ENCODE measurements around the gene C19orf73.

Gene C19orf73

DNA sequence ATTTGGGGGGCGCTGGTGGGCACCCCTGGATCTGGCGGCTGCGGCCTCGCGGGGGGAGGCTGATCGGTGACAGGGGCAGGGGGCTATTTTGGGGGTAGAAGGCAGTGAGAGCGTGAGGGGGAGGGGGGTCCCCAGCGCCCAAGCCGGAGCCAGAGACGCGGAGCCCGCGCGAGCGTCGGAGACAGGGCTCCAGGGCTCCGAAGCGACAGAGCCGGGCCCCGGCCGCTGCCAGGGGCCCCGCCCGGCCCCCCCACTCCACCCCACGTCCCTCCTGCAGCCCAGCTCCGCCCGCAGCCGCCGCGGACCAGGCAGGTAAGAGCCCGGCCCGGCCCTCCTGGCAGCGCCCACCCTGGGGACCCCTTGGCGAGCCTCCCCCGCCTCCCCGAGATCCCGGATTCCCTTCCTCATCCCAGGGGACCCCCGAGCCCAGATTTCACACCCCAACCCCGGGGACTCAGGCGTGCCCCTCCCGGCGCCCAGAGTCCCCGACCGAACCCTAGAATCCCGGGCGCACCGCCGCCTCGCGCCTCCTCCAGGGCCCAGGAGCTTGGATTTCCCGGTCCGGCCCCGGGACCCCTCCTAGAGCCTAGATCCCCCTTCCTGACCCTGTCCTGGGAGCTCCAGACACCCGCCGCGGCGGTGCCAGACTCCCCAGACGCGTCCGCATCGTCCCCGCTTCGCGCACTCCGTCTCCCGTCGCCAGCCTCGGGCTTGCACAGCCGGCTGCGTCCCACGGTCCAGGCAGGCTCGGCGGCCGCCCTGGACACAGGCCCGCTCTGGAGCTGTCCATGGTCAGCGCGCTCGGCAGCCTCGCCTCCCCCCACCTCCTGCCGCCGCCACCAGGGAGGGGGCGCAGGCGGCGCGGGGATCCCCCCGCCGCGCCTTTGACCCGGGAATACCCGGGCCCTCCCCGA, 725 bp upstream of the C19orf73 start, which contains the start of gene PPFIA3:
Gene PPFIA3, plus strand, starts transcription at position 134 of the 914 bp plus-strand sequence. CDS start 8,330 bp downstream, outside the sequence.
- peak within 1 kb of the TSS; percentile 85 for H3K4me3 ChIP-seq (ENCODE audit: low read length)
- H3K9me3 ChIP-seq (ENCODE audit: control insufficient read depth, low read length) = no peaks in the 10 kb centered on the region
- DNase-seq (ENCODE audit: low read depth) = peak; percentile 90
- H3K9ac ChIP-seq (ENCODE audit: low read length) = peak within 1 kb of the TSS; percentile 87
- H3K36me3 ChIP-seq (ENCODE audit: control insufficient read depth, insufficient read depth, low read length, severe bottlenecking) = no peaks in the 10 kb centered on the region
- H3K4me1 ChIP-seq (ENCODE audit: control insufficient read depth, insufficient read depth, low read length) = peaks cover 19% of the 10 kb centered on the region
- H3K27me3 ChIP-seq (replicated peaks; ENCODE audit: control insufficient read depth, insufficient read depth, low read length) = peaks cover 8% of the 10 kb centered on the region

DNA sequence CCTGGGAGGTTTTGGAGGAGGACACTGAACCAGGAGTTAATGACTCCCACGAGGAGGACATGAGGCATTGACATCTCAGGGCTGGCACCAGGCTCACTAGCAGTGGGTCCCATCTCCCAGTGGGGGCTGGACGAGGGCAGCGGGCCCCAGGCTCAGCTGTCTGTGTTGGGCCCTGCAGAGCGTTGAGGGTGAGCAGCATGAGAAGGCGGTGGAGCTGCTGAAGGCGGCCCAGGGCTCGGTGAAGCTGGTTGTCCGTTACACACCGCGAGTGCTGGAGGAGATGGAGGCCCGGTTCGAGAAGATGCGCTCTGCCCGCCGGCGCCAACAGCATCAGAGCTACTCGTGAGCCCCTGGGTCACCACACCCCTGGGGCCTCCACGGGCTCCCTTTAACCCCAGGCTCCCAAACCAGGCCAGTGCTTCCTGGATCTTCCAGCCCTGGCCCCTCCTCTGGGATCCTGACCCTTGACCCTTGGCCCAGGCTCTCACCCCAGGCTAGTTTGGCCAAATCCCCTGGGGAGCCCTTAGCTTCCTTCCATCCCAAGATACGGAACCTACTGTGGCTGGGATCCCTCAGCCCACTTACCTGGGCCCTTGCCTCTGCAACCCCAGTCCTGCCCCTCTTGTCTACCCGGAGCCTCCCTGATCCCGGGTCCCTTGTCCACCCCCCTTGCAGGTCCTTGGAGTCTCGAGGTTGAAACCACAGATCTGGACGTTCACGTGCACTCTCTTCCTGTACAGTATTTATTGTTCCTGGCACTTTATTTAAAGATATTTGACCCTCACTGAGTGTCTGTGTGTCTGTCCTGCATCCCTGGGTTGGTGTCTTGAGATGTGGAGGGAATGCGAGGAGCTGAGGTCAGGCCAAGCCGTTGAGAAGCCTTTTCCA, 1.0 kb downstream of the C19orf73 start:
- peaks cover 8% of the 10 kb centered on the region for H3K27me3 ChIP-seq (replicated peaks; ENCODE audit: control insufficient read depth, insufficient read depth, low read length)
- peak overlapping the region; percentile 87 for H3K9ac ChIP-seq (ENCODE audit: low read length)
- H3K9me3 ChIP-seq (ENCODE audit: control insufficient read depth, low read length) = no peaks in the 10 kb centered on the region
- H3K4me3 ChIP-seq (ENCODE audit: low read length) = peak overlapping the region; percentile 85
- DNase-seq (ENCODE audit: low read depth) = no peak
- peaks cover 24% of the 10 kb centered on the region for H3K4me1 ChIP-seq (ENCODE audit: control insufficient read depth, insufficient read depth, low read length)
- H3K36me3 ChIP-seq (ENCODE audit: control insufficient read depth, insufficient read depth, low read length, severe bottlenecking) = no peaks in the 10 kb centered on the region

DNA sequence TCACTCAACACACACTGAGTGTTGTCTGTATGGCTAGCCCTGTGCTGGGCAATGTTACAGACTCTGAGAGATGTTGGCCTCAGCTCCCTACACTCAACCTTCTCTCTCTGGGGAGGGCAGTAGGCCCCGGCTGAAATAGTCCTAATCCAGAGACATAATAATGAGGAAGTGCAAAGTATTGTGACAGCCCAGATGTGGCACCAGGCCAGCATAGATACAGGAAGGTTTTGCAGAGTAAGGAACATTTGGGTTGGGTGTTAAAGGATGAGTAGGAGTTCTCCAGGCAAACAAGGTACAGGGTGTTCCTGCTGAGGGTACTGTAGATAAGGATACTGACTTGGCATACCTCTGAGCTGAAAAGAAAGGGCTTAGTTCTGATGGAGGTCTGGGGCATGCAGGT, 2.4 kb downstream of the C19orf73 start:
- Histone ChIP-seq H3K27me3 (replicated peaks; ENCODE audit: control insufficient read depth, insufficient read depth, low read length) (peaks cover 8% of the 10 kb centered on the region), H3K9me3 (ENCODE audit: control insufficient read depth, low read length) (no peaks in the 10 kb centered on the region), H3K36me3 (ENCODE audit: control insufficient read depth, insufficient read depth, low read length, severe bottlenecking) (no peaks in the 10 kb centered on the region), H3K4me1 (ENCODE audit: control insufficient read depth, insufficient read depth, low read length) (peaks cover 24% of the 10 kb centered on the region), H3K4me3 (ENCODE audit: low read length) (no peak overlapping the region), H3K9ac (ENCODE audit: low read length) (no peak overlapping the region)
- no peak for DNase-seq (ENCODE audit: low read depth)

DNA sequence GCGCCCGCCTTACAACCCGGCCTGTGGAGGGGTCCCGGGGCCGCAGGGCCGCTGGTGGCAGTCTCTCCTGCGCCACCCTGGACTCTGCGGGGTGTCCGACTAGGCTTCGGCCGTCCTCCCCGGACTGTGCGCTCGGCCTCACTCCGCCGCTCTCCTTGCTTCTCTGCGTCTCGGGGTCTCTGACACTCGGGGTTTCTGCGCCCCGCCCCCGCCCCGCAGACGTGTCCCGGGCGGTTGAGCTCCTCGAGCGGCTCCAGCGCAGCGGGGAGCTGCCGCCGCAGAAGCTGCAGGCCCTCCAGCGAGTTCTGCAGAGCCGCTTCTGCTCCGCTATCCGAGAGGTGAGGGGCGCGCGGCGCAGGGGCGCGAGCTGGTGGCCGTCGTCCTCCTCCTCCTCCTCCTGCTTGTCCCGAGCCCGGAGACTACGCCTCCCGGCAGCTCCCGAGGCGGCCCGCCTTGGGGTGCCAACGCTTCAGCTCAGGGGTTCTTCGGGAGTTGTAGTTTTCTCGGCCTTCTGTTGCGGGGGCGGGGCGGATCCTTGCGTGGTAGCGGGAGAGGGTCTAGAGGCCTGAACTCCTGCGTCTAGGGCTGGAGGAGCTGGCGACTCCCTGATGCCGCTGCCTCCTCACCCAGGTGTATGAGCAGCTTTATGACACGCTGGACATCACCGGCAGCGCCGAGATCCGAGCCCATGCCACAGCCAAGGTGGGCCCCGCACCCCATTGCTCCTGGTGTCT, 4.1 kb downstream of the C19orf73 start:
- no peaks in the 10 kb centered on the region for H3K27me3 ChIP-seq (replicated peaks; ENCODE audit: control insufficient read depth, insufficient read depth, low read length)
- peaks cover 40% of the 10 kb centered on the region for H3K4me1 ChIP-seq (ENCODE audit: control insufficient read depth, insufficient read depth, low read length)
- peaks cover under 1% of the 10 kb centered on the region for H3K36me3 ChIP-seq (ENCODE audit: control insufficient read depth, insufficient read depth, low read length, severe bottlenecking)
- DNase-seq (ENCODE audit: low read depth) = peak; percentile 76
- peak overlapping the region; percentile 86 for H3K4me3 ChIP-seq (ENCODE audit: low read length)
- H3K9me3 ChIP-seq (ENCODE audit: control insufficient read depth, low read length) = no peaks in the 10 kb centered on the region
- H3K9ac ChIP-seq (ENCODE audit: low read length) = peak overlapping the region; percentile 89

DNA sequence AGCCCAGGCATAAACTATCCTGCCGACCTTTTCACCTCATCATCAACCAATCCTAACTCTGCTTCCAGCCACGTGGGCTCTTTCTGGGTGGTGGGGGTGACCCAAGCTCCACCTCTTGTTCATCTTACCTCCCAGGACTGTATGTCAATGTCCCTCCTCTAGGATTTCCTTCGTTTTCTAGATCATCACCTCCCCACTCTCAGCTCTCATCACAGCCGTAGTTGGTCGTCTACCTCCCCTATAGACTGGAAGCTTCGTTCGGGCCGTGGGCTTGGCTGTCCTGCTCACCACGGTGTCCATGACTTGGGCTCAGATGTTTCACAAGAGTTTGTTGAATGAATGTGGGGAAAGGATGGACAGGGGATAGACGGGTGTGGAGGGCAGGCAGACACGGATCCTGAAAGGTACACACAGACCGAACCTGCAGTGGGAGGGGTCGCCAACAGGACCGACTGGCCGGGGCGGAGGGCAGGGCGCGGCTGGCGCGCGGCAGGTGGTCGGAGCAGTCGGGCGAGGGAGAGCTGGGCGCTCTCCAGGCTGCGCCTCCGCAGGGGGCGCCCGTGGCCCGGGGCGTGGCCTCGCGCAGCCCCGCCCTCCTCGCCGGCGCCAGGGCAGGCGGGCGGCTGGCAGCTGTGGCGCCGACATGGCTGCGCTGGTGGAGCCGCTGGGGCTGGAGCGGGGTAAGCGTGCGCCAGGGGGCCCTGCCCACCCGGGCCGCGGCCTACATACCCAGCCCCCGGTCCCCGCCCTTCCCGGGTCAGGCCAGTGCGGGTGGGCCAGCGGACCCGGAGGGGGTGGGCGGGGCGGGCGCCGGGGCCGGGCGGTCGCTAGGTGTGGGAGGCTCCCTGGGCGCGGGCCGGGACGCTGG, 4.9 kb downstream of the C19orf73 start, which contains the start of gene LIN7B:
Gene LIN7B, plus strand, starts transcription at position 609 of the 868 bp plus-strand sequence. Its CDS starts 35 bp downstream, at position 644.
- Histone ChIP-seq H3K9ac (ENCODE audit: low read length) (peak within 1 kb of the TSS; percentile 89), H3K27me3 (replicated peaks; ENCODE audit: control insufficient read depth, insufficient read depth, low read length) (no peaks in the 10 kb centered on the region), H3K9me3 (ENCODE audit: control insufficient read depth, low read length) (no peaks in the 10 kb centered on the region), H3K36me3 (ENCODE audit: control insufficient read depth, insufficient read depth, low read length, severe bottlenecking) (peaks cover 9% of the 10 kb centered on the region), H3K4me1 (ENCODE audit: control insufficient read depth, insufficient read depth, low read length) (peaks cover 37% of the 10 kb centered on the region), H3K4me3 (ENCODE audit: low read length) (peak within 1 kb of the TSS; percentile 86)
- DNase-seq (ENCODE audit: low read depth) = peak; percentile 88

DNA sequence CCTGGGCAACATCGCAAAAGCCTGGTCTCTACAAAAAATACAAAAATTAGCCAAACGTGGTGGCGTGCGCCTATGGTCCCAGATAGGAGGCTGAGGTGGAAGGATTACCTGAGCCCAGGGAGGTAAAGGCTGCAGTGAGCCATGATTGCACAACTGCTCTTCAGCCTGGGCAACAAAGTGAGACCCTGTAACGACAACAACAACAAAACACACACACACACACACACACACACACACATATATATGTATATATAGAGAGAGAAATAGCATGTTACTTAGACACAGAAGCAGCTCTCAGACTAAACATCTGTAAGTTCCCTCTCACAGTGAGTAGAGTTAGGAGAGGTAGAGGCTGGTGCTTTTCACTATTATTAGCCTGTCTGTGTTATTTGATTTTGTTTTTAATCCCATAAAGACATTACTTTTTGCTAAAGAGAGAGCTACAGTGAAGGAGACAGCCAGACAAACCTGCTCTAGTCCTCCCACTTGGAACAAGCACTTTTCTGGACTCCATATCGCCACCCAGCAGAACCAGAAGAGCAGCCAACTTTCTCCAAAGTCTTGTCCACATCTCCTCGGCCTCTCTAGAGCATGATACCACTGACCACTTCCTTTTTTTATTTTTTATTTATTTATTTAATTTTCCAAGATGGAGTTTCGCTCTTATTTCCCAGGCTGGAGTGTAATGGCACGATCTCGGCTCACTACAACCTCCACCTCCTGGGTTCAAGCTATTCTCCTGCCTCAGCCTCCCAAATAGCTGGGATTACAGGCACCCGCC, 7.5 kb downstream of the C19orf73 start:
- no peak overlapping the region for H3K9ac ChIP-seq (ENCODE audit: low read length)

DNA sequence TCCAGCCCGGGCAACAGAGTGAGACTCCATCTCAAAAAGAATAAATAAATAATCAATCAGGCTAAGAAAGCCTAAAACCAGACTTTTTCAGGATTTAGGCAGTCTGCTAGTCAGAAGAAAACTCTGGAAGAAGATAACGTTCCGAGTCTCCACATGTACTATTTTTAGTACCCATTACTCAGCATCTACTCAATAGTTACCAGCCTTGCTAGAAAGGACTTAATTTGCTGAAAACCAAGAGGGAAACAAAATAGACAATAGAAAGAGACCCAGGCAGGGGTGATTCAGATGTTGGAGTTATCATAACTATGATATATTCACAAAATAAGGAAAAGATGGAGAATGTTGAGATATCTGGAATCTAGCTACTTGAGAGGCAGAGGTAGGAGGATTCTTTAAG, 8.4 kb downstream of the C19orf73 start:
- Histone ChIP-seq H3K36me3 (ENCODE audit: control insufficient read depth, insufficient read depth, low read length, severe bottlenecking) (peaks cover 43% of the 10 kb centered on the region), H3K4me1 (ENCODE audit: control insufficient read depth, insufficient read depth, low read length) (peaks cover 27% of the 10 kb centered on the region), H3K9ac (ENCODE audit: low read length) (no peak overlapping the region), H3K27me3 (replicated peaks; ENCODE audit: control insufficient read depth, insufficient read depth, low read length) (no peaks in the 10 kb centered on the region), H3K9me3 (ENCODE audit: control insufficient read depth, low read length) (no peaks in the 10 kb centered on the region), H3K4me3 (ENCODE audit: low read length) (no peak overlapping the region)
- peak; percentile 43 for DNase-seq (ENCODE audit: low read depth)

More for the DNA sequence above, 7.5 kb downstream of the C19orf73 start:
- Histone ChIP-seq H3K4me1 (ENCODE audit: control insufficient read depth, insufficient read depth, low read length) (peaks cover 27% of the 10 kb centered on the region), H3K9me3 (ENCODE audit: control insufficient read depth, low read length) (no peaks in the 10 kb centered on the region), H3K27me3 (replicated peaks; ENCODE audit: control insufficient read depth, insufficient read depth, low read length) (no peaks in the 10 kb centered on the region), H3K36me3 (ENCODE audit: control insufficient read depth, insufficient read depth, low read length, severe bottlenecking) (peaks cover 35% of the 10 kb centered on the region), H3K4me3 (ENCODE audit: low read length) (no peak overlapping the region)
- DNase-seq (ENCODE audit: low read depth) = no peak

DNA sequence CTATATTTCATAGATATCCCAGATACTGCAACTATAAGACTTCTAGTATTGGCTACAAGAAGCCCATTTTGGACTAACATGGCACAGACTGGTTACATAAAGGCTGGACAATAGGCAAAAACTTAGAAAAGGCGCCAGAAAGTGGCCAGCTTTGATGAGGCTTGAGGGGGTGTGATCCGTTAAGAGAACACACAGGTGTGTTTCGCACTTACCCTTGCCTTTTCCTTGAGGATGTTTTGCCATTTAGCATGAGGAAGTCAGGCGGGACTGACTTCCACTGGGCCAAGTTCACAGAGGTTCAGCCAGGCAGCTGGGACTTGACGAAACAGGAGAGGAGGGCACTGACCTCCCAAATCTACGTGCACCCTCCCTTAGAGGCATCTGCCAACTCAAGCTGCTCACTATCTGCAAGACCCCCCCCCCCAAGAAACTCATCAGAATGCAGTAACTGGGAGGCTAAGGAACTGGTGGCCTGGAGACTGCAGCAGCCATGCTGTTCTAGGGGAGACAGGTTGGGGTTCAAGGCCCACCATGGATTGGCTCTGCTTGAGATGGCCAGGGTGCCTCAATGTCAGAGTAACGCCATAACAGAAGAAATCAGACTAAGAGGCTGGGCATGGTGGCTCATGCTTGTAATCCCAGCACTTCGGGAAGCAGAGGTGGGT, 9.2 kb downstream of the C19orf73 start:
- Histone ChIP-seq H3K4me3 (ENCODE audit: low read length) (no peak overlapping the region), H3K4me1 (ENCODE audit: control insufficient read depth, insufficient read depth, low read length) (peaks cover 22% of the 10 kb centered on the region)

DNA sequence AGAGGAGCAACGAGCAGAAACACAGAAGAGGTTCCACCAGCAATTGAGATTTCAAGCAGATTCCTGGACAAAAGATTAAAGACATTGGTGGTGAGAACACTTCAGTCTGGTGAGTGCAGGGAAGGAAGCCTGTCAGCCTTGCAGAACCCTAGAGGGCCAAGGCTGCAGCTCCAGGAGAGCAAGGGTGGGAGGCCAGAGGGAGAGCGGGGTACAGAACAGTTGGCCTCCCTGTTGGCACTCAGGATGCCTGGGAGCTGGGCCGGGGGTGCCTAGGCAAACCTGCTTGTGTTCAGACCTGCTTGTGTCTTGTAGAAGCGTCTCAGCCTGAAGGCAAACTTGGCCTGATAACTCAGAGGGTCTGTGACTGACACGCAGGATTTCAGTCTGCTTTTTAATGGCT, 9.9 kb downstream of the C19orf73 start:
- Histone ChIP-seq H3K27me3 (replicated peaks; ENCODE audit: control insufficient read depth, insufficient read depth, low read length) (no peaks in the 10 kb centered on the region), H3K9ac (ENCODE audit: low read length) (no peak overlapping the region), H3K4me1 (ENCODE audit: control insufficient read depth, insufficient read depth, low read length) (peaks cover 22% of the 10 kb centered on the region), H3K36me3 (ENCODE audit: control insufficient read depth, insufficient read depth, low read length, severe bottlenecking) (peaks cover 57% of the 10 kb centered on the region), H3K9me3 (ENCODE audit: control insufficient read depth, low read length) (no peaks in the 10 kb centered on the region), H3K4me3 (ENCODE audit: low read length) (no peak overlapping the region)
- no peak for DNase-seq (ENCODE audit: low read depth)

More for the DNA sequence above, 9.2 kb downstream of the C19orf73 start:
- peaks cover 51% of the 10 kb centered on the region for H3K36me3 ChIP-seq (ENCODE audit: control insufficient read depth, insufficient read depth, low read length, severe bottlenecking)
- H3K9ac ChIP-seq (ENCODE audit: low read length) = no peak overlapping the region
- no peaks in the 10 kb centered on the region for H3K9me3 ChIP-seq (ENCODE audit: control insufficient read depth, low read length)
- no peak for DNase-seq (ENCODE audit: low read depth)
- H3K27me3 ChIP-seq (replicated peaks; ENCODE audit: control insufficient read depth, insufficient read depth, low read length) = no peaks in the 10 kb centered on the region
